ENCODE results near the gene MIEF1.
"Not testable (repeated sequence)": the region's sequence is repeated elsewhere in the genome, so short reads cannot be mapped to it uniquely, and the experiment has no call there.

The MIEF1 gene

GRCh38 chr22:39490966-39491680, 11.0 kb upstream of the MIEF1 start:
- no peak for DNase-seq

GRCh38 chr22:39491696-39492095, 10.4 kb upstream of the MIEF1 start:
- no peak for DNase-seq

GRCh38 chr22:39492186-39492585, 9.9 kb upstream of the MIEF1 start:
- DNase-seq: no peak

- DNase-seq: no peak
These were observed 8.3 kb upstream of the MIEF1 start for GRCh38 chr22:39493759-39494158.

GRCh38 chr22:39494471-39495120, 7.5 kb upstream of the MIEF1 start:
- no peak for DNase-seq

- peak; percentile 92 for DNase-seq
These were observed 5.8 kb upstream of the MIEF1 start for GRCh38 chr22:39496131-39496838.

- DNase-seq: no peak
These were observed 4.7 kb upstream of the MIEF1 start for GRCh38 chr22:39497429-39497828.

GRCh38 chr22:39498368-39498767, 3.7 kb upstream of the MIEF1 start:
- DNase-seq: no peak

GRCh38 chr22:39498802-39499201, 3.3 kb upstream of the MIEF1 start:
- DNase-seq: no peak

- DNase-seq: no peak
These were observed 2.0 kb upstream of the MIEF1 start for GRCh38 chr22:39500101-39500500.

GRCh38 chr22:39501644-39502108, 414 bp upstream of the MIEF1 start:
- no peak for DNase-seq

GRCh38 chr22:39502789-39503409, 809 bp downstream of the MIEF1 start:
- peak; percentile 46 for DNase-seq

GRCh38 chr22:39503630-39504029, 1.5 kb downstream of the MIEF1 start:
- DNase-seq: peak; percentile 57

GRCh38 chr22:39504071-39504470, 2.0 kb downstream of the MIEF1 start:
- DNase-seq: no peak

GRCh38 chr22:39507021-39507420, 4.9 kb downstream of the MIEF1 start:
- not testable (repeated sequence) for DNase-seq

- DNase-seq: peak; percentile 58
These were observed 6.3 kb downstream of the MIEF1 start for GRCh38 chr22:39508393-39508792.

GRCh38 chr22:39510529-39511149, 8.5 kb downstream of the MIEF1 start:
- DNase-seq: no peak

GRCh38 chr22:39511226-39511625, 9.1 kb downstream of the MIEF1 start:
- no peak for DNase-seq

- DNase-seq: no peak
These were observed 9.9 kb downstream of the MIEF1 start for GRCh38 chr22:39512026-39512425.

- DNase-seq: no peak
These were observed 11.7 kb downstream of the MIEF1 start for GRCh38 chr22:39513791-39514190.

GRCh38 chr22:39514373-39514973, 12.4 kb downstream of the MIEF1 start:
- DNase-seq: peak; percentile 80

- DNase-seq: no peak
These were observed 13.4 kb downstream of the MIEF1 start for GRCh38 chr22:39515266-39516050.
